AG04450 (cell line): ENCODE measurements around the gene SNORC. TPM values are rescaled to one million over a fixed set of nuclear protein-coding genes. Genes with fewer than 3 reads are reported as not detected.

Experiments used
- CTCF ChIA-PET: fragments of 300-600, 350-600 bp; formaldehyde crosslinking; extraction: SDS; loops from one replicate; lab custom pipeline; 2022; ENCODE audit warnings: antibody characterized with exemption, inconsistent platforms; lab: Charles Lee
- POLR2A ChIA-PET: fragments of 350-600 bp; formaldehyde crosslinking; extraction: SDS; loops from one replicate; lab custom pipeline; 2021; ENCODE audit warnings: antibody characterized with exemption, inconsistent platforms; lab: Yijun Ruan, JAX
- DNase-seq: peaks from one replicate; pipeline ENCODE4 v3.0.0-alpha.2; 2011; ENCODE audit warnings: low read depth, low spot score
- H3K27ac ChIP-seq: one replicate; pipeline ENCODE4 v1.5.1; 2012; ENCODE audit warnings: low read depth, low read length, control low read depth
- H3K27me3 ChIP-seq: one replicate; pipeline ENCODE4 v1.6.0; 2012; ENCODE audit warnings: low read length; ENCODE audit not compliant: control insufficient read depth, insufficient read depth
- H3K4me3 ChIP-seq: 2 replicates; pipeline ENCODE4 v1.5.1; 2011; ENCODE audit warnings: mild to moderate bottlenecking, low read depth, low read length, control low read depth
- H3K9me3 ChIP-seq: 2 replicates; pipeline ENCODE4 v1.5.1; 2012; ENCODE audit warnings: low read length; ENCODE audit not compliant: control insufficient read depth, insufficient read depth
- polyA plus RNA-seq: library from polyadenylated mRNA; depleted of rRNA; stranded (reverse); fragments of >200 nt; gene quantifications from 2 replicates; pipeline ENCODE4 v1.2.3, GENCODE V29; 2011
- TF ChIP-seq, protein P1 (sequence below): IDR thresholded peaks from 2 replicates; pipeline ENCODE4 v1.5.1; 2011; ENCODE audit warnings: low read depth, low read length, control low read depth, inconsistent platforms

Gene SNORC
- polyA plus RNA-seq, 1 experiment: 0.48 TPM

- POLR2A ChIA-PET: no interaction called here
- Histone ChIP-seq H3K27me3 (peaks cover 3% of the 10 kb centered on the region), H3K4me3 (no peak overlapping the region), H3K27ac (no peak overlapping the region), H3K9me3 (no peaks in the 10 kb centered on the region; the same call in 1 of the 2 replicates)
- TF ChIP-seq, protein P1, sequence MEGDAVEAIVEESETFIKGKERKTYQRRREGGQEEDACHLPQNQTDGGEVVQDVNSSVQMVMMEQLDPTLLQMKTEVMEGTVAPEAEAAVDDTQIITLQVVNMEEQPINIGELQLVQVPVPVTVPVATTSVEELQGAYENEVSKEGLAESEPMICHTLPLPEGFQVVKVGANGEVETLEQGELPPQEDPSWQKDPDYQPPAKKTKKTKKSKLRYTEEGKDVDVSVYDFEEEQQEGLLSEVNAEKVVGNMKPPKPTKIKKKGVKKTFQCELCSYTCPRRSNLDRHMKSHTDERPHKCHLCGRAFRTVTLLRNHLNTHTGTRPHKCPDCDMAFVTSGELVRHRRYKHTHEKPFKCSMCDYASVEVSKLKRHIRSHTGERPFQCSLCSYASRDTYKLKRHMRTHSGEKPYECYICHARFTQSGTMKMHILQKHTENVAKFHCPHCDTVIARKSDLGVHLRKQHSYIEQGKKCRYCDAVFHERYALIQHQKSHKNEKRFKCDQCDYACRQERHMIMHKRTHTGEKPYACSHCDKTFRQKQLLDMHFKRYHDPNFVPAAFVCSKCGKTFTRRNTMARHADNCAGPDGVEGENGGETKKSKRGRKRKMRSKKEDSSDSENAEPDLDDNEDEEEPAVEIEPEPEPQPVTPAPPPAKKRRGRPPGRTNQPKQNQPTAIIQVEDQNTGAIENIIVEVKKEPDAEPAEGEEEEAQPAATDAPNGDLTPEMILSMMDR: no peak
- DNase-seq: no peak
- CTCF ChIA-PET: no interaction called here
Observed at GRCh38 chr2:232877940-232878511, 8.0 kb downstream of the SNORC start.

- CTCF ChIA-PET: interaction anchor here (1.0 to 1.6 kb wide), 2 partner anchors 150 to 175 kb away, joined by 3 to 6 read pairs; no protein-coding TSS in a partner anchor
Observed at GRCh38 chr2:232878855-232879617, 9.0 kb downstream of the SNORC start.

GRCh38 chr2:232879618-232880494 is 9.8 kb downstream of the SNORC start:
- Histone ChIP-seq H3K27ac (no peak overlapping the region), H3K27me3 (peaks cover 3% of the 10 kb centered on the region), H3K4me3 (no peak overlapping the region), H3K9me3 (no peaks in the 10 kb centered on the region; the same call in 1 of the 2 replicates)
- ChIA-PET CTCF (interaction anchor here (1.0 to 1.6 kb wide), 2 partner anchors 149 to 174 kb away, joined by 3 to 6 read pairs; no protein-coding TSS in a partner anchor), POLR2A (no interaction called here)
- no peak for DNase-seq
- TF ChIP-seq, protein P1: no peak

More at GRCh38 chr2:232878855-232879617, 9.0 kb downstream of the SNORC start:
- Histone ChIP-seq H3K27me3 (peaks cover 3% of the 10 kb centered on the region), H3K4me3 (no peak overlapping the region), H3K9me3 (no peaks in the 10 kb centered on the region; the same call in 1 of the 2 replicates), H3K27ac (no peak overlapping the region)
- POLR2A ChIA-PET: no interaction called here
- TF ChIP-seq, protein P1: no peak
- DNase-seq: no peak

DNA sequence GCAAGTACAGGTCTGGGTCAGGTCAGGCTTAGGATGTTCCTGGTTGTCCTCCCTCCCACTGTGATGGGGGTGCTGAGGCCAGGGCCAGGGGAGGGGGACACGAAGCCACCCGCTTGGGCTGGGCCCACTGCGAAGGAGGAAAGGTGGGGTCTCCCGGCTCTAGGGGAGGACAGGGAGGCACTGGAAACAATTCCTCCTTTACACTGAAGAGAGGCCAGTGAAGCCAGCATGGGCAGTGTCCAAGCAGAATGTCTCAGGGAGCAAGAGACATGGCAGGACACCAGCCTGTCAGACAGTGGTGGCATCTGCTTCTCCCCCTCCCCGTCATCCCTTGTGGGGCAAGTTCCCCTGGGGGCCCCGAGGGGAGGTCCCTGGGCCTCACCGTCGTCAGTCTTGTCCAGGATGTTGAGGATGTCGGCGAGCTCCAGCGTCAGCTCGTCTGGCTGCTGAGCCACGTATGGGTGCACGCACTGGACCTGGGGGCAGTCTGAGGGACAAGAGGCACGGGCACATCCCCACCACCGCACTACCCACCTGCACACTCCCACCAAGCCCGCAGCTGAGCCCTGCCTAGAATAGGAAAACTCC is 10.8 kb downstream of the SNORC start:
- ChIA-PET POLR2A (no interaction called here), CTCF (interaction anchor here (1.2 to 1.6 kb wide), 2 partner anchors 148 to 173 kb away, joined by 6 read pairs; no protein-coding TSS in a partner anchor)
- Histone ChIP-seq H3K27ac (no peak overlapping the region), H3K9me3 (no peaks in the 10 kb centered on the region; the same call in 1 of the 2 replicates), H3K27me3 (peaks cover 3% of the 10 kb centered on the region), H3K4me3 (no peak overlapping the region)
- TF ChIP-seq, protein P1: no peak
- no peak for DNase-seq
